Measurements from ENCODE around the gene CD200.
"Not testable (repeated sequence)": the region's sequence is repeated elsewhere in the genome, so short reads cannot be mapped to it uniquely, and the experiment has no call there.

CD200 gene

GRCh38 chr3:112391648-112392047 is 58.7 kb downstream of the CD200 start:
- no peak for DNase-seq

- no peak for DNase-seq
Observed at GRCh38 chr3:112392393-112393359, 59.7 kb downstream of the CD200 start.

- DNase-seq, result no peak
Observed at GRCh38 chr3:112393360-112393728, 60.4 kb downstream of the CD200 start.

GRCh38 chr3:112394003-112394640 is 61.2 kb downstream of the CD200 start:
- no peak for DNase-seq

GRCh38 chr3:112395181-112395895 is 62.4 kb downstream of the CD200 start:
- DNase-seq, result no peak

GRCh38 chr3:112395896-112396290 is 62.9 kb downstream of the CD200 start:
- DNase-seq, result no peak

- DNase-seq, result no peak
Observed at GRCh38 chr3:112397556-112397955, 64.6 kb downstream of the CD200 start.

GRCh38 chr3:112399064-112399463 is 66.1 kb downstream of the CD200 start:
- no peak for DNase-seq

- not testable (repeated sequence) for DNase-seq
Observed at GRCh38 chr3:112399554-112399953, 66.6 kb downstream of the CD200 start.

- not testable (repeated sequence) for DNase-seq
Observed at GRCh38 chr3:112400317-112400716, 67.4 kb downstream of the CD200 start.

- DNase-seq, result no peak
Observed at GRCh38 chr3:112401617-112402016, 68.7 kb downstream of the CD200 start.

- DNase-seq, result no peak
Observed at GRCh38 chr3:112403103-112403502, 70.1 kb downstream of the CD200 start.

- DNase-seq, result not testable (repeated sequence)
Observed at GRCh38 chr3:112404924-112405549, 72.1 kb downstream of the CD200 start.

- DNase-seq, result no peak
Observed at GRCh38 chr3:112405845-112406244, 72.9 kb downstream of the CD200 start.

- DNase-seq, result no peak
Observed at GRCh38 chr3:112407214-112407887, 74.4 kb downstream of the CD200 start.

- DNase-seq, result no peak
Observed at GRCh38 chr3:112407888-112408702, 75.1 kb downstream of the CD200 start.

- no peak for DNase-seq
Observed at GRCh38 chr3:112409041-112409440, 76.1 kb downstream of the CD200 start.

GRCh38 chr3:112411425-112411824 is 78.5 kb downstream of the CD200 start:
- DNase-seq, result no peak
